GM23338 (cell line): ENCODE data around the gene KLHL40. TPM values are rescaled to one million over a fixed set of nuclear protein-coding genes. Genes with fewer than 3 reads are reported as not detected.
A peak's percentile ranks its signal among the peaks of the same experiment; 100 is the strongest.

Experiments used
- ATAC-seq: fragments of 200-7000 bp; cut with Tn5 transposase; 3 replicates; pipeline ENCODE4 v1.9.1; 2020
- DNase-seq: peaks from one replicate; pipeline ENCODE4 v3.0.0-alpha.2; 2015; ENCODE audit warnings: low spot score
- H2AFZ ChIP-seq: fragments of 200-600 bp; sonication (generic); 2 replicates; pipeline ENCODE4 v1.8.0; 2016; ENCODE audit warnings: antibody characterized with exemption, mild to moderate bottlenecking, moderate library complexity
- H3F3A ChIP-seq: fragments of 200-600 bp; sonication (generic); replicated peaks from 2 replicates; pipeline ENCODE4 v1.8.0; 2017; ENCODE audit warnings: antibody characterized with exemption, mixed run types, low read depth
- H3K27ac ChIP-seq: fragments of 200-600 bp; sonication (generic); 2 replicates; pipeline ENCODE4 v1.6.1; 2016; ENCODE audit warnings: low read depth
- H3K27me3 ChIP-seq: fragments of 200-600 bp; sonication (generic); 2 replicates; pipeline ENCODE4 v1.8.0; 2016; ENCODE audit warnings: mild to moderate bottlenecking, mixed run types, moderate library complexity; ENCODE audit not compliant: insufficient read depth
- H3K36me3 ChIP-seq: fragments of 200-600 bp; sonication (generic); 2 replicates; pipeline ENCODE4 v1.8.0; 2016; ENCODE audit warnings: mild to moderate bottlenecking; ENCODE audit not compliant: insufficient read depth
- H3K4me1 ChIP-seq: fragments of 200-600 bp; sonication (generic); 2 replicates; pipeline ENCODE4 v1.8.0; 2016; ENCODE audit warnings: mild to moderate bottlenecking, moderate library complexity; ENCODE audit not compliant: insufficient read depth
- H3K4me2 ChIP-seq: fragments of 200-600 bp; sonication (generic); 2 replicates; pipeline ENCODE4 v1.7.1; 2017; ENCODE audit warnings: mixed run types
- H3K4me3 ChIP-seq: fragments of 200-600 bp; sonication (generic); 2 replicates; pipeline ENCODE4 v1.6.1; 2016; ENCODE audit warnings: mixed run types
- H3K79me2 ChIP-seq: fragments of 200-600 bp; sonication (generic); replicated peaks from 2 replicates; pipeline ENCODE4 v1.8.0; 2017; ENCODE audit warnings: mild to moderate bottlenecking; ENCODE audit not compliant: insufficient read depth
- H3K9me2 ChIP-seq: fragments of 200-600 bp; sonication (generic); 2 replicates; pipeline ENCODE4 v1.8.0; 2017; ENCODE audit not compliant: insufficient read depth
- H4K20me1 ChIP-seq: fragments of 200-600 bp; sonication (generic); replicated peaks from 2 replicates; pipeline ENCODE4 v1.8.0; 2017; ENCODE audit warnings: mild to moderate bottlenecking; ENCODE audit not compliant: insufficient read depth
- H3K27ac Mint-ChIP-seq: 2 replicates; pipeline ENCODE4 v1.8.0; 2020; ENCODE audit warnings: inconsistent platforms, mild to moderate bottlenecking, moderate library complexity, mixed read lengths
- H3K27me3 Mint-ChIP-seq: 3 replicates; pipeline ENCODE4 v1.8.0; 2022; ENCODE audit warnings: low read depth, mild to moderate bottlenecking, moderate library complexity, mixed read lengths, inconsistent platforms; ENCODE audit not compliant: insufficient read depth, poor library complexity
- H3K36me3 Mint-ChIP-seq: 3 replicates; pipeline ENCODE4 v1.8.0; 2021; ENCODE audit warnings: low read depth, mild to moderate bottlenecking, inconsistent platforms, moderate library complexity, mixed read lengths
- H3K4me1 Mint-ChIP-seq: 3 replicates; pipeline ENCODE4 v1.8.0; 2020; ENCODE audit warnings: mild to moderate bottlenecking, inconsistent platforms, mixed read lengths
- H3K4me3 Mint-ChIP-seq: 3 replicates; pipeline ENCODE4 v1.8.0; 2021; ENCODE audit warnings: moderate library complexity, mild to moderate bottlenecking, inconsistent platforms, mixed read lengths
- H3K9me3 Mint-ChIP-seq: 3 replicates; pipeline ENCODE4 v1.8.0; 2020; ENCODE audit warnings: moderate library complexity, mild to moderate bottlenecking, inconsistent platforms, mixed read lengths
- CREB1 ChIP-seq: fragments of 250-450 bp; sonication (Bioruptor Pico); IDR thresholded peaks from 2 replicates; pipeline ENCODE4 v1.5.0; 2020; ENCODE audit warnings: low read depth, mild to moderate bottlenecking, moderate library complexity
- ETS1 ChIP-seq: IDR thresholded peaks from 2 replicates; pipeline ENCODE4 v1.6.1; 2016; ENCODE audit warnings: antibody characterized with exemption
- EZH2 ChIP-seq: fragments of 200-600 bp; sonication (generic); IDR thresholded peaks from one replicate; pipeline ENCODE4 v1.8.0; 2017; ENCODE audit warnings: antibody characterized with exemption, mild to moderate bottlenecking, low read depth; ENCODE audit not compliant: unreplicated experiment
- EZH2phosphoT487 ChIP-seq: fragments of 200-600 bp; sonication (generic); IDR thresholded peaks from one replicate; pipeline ENCODE4 v1.8.1; 2018; ENCODE audit warnings: antibody characterized with exemption; ENCODE audit not compliant: unreplicated experiment
- JUNB ChIP-seq: IDR thresholded peaks from one replicate; pipeline ENCODE4 v1.6.1; 2016; ENCODE audit warnings: antibody characterized with exemption; ENCODE audit not compliant: unreplicated experiment
- NANOG ChIP-seq: IDR thresholded peaks from 2 replicates; pipeline ENCODE4 v1.6.1; 2016; ENCODE audit warnings: antibody characterized with exemption, borderline replicate concordance
- POLR2AphosphoS5 ChIP-seq: IDR thresholded peaks from 2 replicates; pipeline ENCODE4 v1.6.1; 2016; ENCODE audit warnings: antibody characterized with exemption, low read depth
- STAT1 ChIP-seq: IDR thresholded peaks from one replicate; pipeline ENCODE4 v1.6.1; 2016; ENCODE audit warnings: antibody characterized with exemption; ENCODE audit not compliant: unreplicated experiment
- ZNF114 ChIP-seq: fragments of 250-450 bp; sonication (Bioruptor Pico); IDR thresholded peaks from 2 replicates; pipeline ENCODE4 v1.5.0; 2020; ENCODE audit warnings: mild to moderate bottlenecking, moderate library complexity
- ZNF331 ChIP-seq: fragments of 250-450 bp; sonication (Bioruptor Pico); IDR thresholded peaks from 2 replicates; pipeline ENCODE4 v1.5.0; 2020; ENCODE audit warnings: low read depth, mild to moderate bottlenecking, moderate library complexity
- long read RNA-seq: library from polyadenylated mRNA; unstranded; transcript quantifications from one replicate; pipeline ENCODE4 v2.0.0, GENCODE V29; 2020; ENCODE audit not compliant: unreplicated experiment
- polyA plus RNA-seq: library from polyadenylated mRNA; unstranded; fragments of >200 nt; fragmentation: Nextera tagmentation; extraction: Ambion mirVana; gene quantifications from 2 replicates; pipeline ENCODE4 v1.2.1, GENCODE V29; 2016
- total RNA-seq: library from RNA; depleted of rRNA; stranded (reverse); fragments of >200 nt; shearing (Covaris generic); gene quantifications from 2 replicates; pipeline ENCODE4 v1.2.3, GENCODE V29; 2014; rRNA removed
- TF ChIP-seq, protein P1 (sequence below), 2 experiments: fragments of 200-600 bp in 1 of 2; sonication (generic) in 1 of 2; conservative IDR thresholded peaks; 2 replicates each; pipeline versions ENCODE4 v1.5.1 to v1.6.1; 2016 to 2017; ENCODE audit warnings: antibody characterized with exemption in 2 of 2, low read depth in 2 of 2, mild to moderate bottlenecking in 2 of 2, moderate library complexity in 1 of 2
- TF ChIP-seq, protein P2 (sequence below): IDR thresholded peaks from one replicate; pipeline ENCODE4 v1.6.1; 2018; ENCODE audit warnings: antibody characterized with exemption; ENCODE audit not compliant: unreplicated experiment
- TF ChIP-seq, protein P3 (sequence below): fragments of 250-450 bp; sonication (Bioruptor Pico); IDR thresholded peaks from 2 replicates; pipeline ENCODE4 v1.5.0; 2020; ENCODE audit warnings: mild to moderate bottlenecking, moderate library complexity

The KLHL40 gene
- total RNA-seq (not detected in 2 replicates), polyA plus RNA-seq (not detected in 2 replicates)
- long read RNA-seq: 0 reads

GRCh38 chr3:42685363-42685881 lies at the start of gene KLHL40:
TSS of gene KLHL40 (plus strand) at chr3:42685537. CDS start at chr3:42685619, 82 bp downstream.
- H4K20me1 ChIP-seq: no peaks in the 10 kb centered on the region
- DNase-seq (no peak), ATAC-seq (peak; percentile 21; the same call in 2 of the 3 replicates)
- H3K4me3 Mint-ChIP-seq: no peak within 1 kb of the TSS
- H3K36me3 Mint-ChIP-seq: no peaks in the 10 kb centered on the region
- no peak within 1 kb of the TSS for H3K4me3 ChIP-seq
- TF ChIP-seq ETS1: no peak
- TF ChIP-seq, protein P1, sequence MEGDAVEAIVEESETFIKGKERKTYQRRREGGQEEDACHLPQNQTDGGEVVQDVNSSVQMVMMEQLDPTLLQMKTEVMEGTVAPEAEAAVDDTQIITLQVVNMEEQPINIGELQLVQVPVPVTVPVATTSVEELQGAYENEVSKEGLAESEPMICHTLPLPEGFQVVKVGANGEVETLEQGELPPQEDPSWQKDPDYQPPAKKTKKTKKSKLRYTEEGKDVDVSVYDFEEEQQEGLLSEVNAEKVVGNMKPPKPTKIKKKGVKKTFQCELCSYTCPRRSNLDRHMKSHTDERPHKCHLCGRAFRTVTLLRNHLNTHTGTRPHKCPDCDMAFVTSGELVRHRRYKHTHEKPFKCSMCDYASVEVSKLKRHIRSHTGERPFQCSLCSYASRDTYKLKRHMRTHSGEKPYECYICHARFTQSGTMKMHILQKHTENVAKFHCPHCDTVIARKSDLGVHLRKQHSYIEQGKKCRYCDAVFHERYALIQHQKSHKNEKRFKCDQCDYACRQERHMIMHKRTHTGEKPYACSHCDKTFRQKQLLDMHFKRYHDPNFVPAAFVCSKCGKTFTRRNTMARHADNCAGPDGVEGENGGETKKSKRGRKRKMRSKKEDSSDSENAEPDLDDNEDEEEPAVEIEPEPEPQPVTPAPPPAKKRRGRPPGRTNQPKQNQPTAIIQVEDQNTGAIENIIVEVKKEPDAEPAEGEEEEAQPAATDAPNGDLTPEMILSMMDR (conservative IDR thresholded peaks at IDR 0.05; ENCODE audit: low read depth in 2 of 2): no peak
- no peak for TF ChIP-seq NANOG
- TF ChIP-seq, protein P2, sequence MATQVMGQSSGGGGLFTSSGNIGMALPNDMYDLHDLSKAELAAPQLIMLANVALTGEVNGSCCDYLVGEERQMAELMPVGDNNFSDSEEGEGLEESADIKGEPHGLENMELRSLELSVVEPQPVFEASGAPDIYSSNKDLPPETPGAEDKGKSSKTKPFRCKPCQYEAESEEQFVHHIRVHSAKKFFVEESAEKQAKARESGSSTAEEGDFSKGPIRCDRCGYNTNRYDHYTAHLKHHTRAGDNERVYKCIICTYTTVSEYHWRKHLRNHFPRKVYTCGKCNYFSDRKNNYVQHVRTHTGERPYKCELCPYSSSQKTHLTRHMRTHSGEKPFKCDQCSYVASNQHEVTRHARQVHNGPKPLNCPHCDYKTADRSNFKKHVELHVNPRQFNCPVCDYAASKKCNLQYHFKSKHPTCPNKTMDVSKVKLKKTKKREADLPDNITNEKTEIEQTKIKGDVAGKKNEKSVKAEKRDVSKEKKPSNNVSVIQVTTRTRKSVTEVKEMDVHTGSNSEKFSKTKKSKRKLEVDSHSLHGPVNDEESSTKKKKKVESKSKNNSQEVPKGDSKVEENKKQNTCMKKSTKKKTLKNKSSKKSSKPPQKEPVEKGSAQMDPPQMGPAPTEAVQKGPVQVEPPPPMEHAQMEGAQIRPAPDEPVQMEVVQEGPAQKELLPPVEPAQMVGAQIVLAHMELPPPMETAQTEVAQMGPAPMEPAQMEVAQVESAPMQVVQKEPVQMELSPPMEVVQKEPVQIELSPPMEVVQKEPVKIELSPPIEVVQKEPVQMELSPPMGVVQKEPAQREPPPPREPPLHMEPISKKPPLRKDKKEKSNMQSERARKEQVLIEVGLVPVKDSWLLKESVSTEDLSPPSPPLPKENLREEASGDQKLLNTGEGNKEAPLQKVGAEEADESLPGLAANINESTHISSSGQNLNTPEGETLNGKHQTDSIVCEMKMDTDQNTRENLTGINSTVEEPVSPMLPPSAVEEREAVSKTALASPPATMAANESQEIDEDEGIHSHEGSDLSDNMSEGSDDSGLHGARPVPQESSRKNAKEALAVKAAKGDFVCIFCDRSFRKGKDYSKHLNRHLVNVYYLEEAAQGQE: no peak
- no peak for TF ChIP-seq JUNB
- TF ChIP-seq POLR2AphosphoS5: no peak
- no peak for TF ChIP-seq EZH2
- TF ChIP-seq ZNF114 (CRISPR knock-in tag): no peak
- TF ChIP-seq CREB1 (CRISPR knock-in tag): no peak
- TF ChIP-seq ZNF331 (CRISPR knock-in tag): no peak
- TF ChIP-seq, protein P3, sequence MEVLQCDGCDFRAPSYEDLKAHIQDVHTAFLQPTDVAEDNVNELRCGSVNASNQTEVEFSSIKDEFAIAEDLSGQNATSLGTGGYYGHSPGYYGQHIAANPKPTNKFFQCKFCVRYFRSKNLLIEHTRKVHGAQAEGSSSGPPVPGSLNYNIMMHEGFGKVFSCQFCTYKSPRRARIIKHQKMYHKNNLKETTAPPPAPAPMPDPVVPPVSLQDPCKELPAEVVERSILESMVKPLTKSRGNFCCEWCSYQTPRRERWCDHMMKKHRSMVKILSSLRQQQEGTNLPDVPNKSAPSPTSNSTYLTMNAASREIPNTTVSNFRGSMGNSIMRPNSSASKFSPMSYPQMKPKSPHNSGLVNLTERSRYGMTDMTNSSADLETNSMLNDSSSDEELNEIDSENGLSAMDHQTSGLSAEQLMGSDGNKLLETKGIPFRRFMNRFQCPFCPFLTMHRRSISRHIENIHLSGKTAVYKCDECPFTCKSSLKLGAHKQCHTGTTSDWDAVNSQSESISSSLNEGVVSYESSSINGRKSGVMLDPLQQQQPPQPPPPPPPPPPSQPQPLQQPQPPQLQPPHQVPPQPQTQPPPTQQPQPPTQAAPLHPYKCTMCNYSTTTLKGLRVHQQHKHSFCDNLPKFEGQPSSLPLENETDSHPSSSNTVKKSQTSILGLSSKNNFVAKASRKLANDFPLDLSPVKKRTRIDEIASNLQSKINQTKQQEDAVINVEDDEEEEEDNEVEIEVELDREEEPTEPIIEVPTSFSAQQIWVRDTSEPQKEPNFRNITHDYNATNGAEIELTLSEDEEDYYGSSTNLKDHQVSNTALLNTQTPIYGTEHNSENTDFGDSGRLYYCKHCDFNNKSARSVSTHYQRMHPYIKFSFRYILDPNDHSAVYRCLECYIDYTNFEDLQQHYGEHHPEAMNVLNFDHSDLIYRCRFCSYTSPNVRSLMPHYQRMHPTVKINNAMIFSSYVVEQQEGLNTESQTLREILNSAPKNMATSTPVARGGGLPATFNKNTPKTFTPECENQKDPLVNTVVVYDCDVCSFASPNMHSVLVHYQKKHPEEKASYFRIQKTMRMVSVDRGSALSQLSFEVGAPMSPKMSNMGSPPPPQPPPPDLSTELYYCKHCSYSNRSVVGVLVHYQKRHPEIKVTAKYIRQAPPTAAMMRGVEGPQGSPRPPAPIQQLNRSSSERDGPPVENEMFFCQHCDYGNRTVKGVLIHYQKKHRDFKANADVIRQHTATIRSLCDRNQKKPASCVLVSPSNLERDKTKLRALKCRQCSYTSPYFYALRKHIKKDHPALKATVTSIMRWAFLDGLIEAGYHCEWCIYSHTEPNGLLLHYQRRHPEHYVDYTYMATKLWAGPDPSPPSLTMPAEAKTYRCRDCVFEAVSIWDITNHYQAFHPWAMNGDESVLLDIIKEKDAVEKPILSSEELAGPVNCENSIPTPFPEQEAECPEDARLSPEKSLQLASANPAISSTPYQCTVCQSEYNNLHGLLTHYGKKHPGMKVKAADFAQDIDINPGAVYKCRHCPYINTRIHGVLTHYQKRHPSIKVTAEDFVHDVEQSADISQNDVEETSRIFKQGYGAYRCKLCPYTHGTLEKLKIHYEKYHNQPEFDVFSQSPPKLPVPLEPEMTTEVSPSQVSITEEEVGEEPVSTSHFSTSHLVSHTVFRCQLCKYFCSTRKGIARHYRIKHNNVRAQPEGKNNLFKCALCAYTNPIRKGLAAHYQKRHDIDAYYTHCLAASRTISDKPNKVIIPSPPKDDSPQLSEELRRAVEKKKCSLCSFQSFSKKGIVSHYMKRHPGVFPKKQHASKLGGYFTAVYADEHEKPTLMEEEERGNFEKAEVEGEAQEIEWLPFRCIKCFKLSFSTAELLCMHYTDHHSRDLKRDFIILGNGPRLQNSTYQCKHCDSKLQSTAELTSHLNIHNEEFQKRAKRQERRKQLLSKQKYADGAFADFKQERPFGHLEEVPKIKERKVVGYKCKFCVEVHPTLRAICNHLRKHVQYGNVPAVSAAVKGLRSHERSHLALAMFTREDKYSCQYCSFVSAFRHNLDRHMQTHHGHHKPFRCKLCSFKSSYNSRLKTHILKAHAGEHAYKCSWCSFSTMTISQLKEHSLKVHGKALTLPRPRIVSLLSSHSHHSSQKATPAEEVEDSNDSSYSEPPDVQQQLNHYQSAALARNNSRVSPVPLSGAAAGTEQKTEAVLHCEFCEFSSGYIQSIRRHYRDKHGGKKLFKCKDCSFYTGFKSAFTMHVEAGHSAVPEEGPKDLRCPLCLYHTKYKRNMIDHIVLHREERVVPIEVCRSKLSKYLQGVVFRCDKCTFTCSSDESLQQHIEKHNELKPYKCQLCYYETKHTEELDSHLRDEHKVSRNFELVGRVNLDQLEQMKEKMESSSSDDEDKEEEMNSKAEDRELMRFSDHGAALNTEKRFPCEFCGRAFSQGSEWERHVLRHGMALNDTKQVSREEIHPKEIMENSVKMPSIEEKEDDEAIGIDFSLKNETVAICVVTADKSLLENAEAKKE: no peak
- TF ChIP-seq EZH2phosphoT487: no peak
- no peak for TF ChIP-seq STAT1
- H3K9me3 Mint-ChIP-seq: no peaks in the 10 kb centered on the region
- no peak within 1 kb of the TSS for H3K27ac ChIP-seq
- H3K4me1 Mint-ChIP-seq: peaks cover 19% of the 10 kb centered on the region
- H3K27me3 ChIP-seq: no peaks in the 10 kb centered on the region
- H3F3A ChIP-seq: no peaks in the 10 kb centered on the region
- no peaks in the 10 kb centered on the region for H3K79me2 ChIP-seq
- no peaks in the 10 kb centered on the region for H3K36me3 ChIP-seq
- H3K4me2 ChIP-seq: no peak within 1 kb of the TSS
- H3K27me3 Mint-ChIP-seq: peaks cover 12% of the 10 kb centered on the region
- peak within 1 kb of the TSS; percentile 32 for H2AFZ ChIP-seq
- H3K4me1 ChIP-seq: no peaks in the 10 kb centered on the region
- H3K27ac Mint-ChIP-seq: no peak within 1 kb of the TSS
- no peaks in the 10 kb centered on the region for H3K9me2 ChIP-seq
